D721Med (cell line): Measurements from ENCODE around the gene RCVRN.

Source experiments
- DNase-seq: peaks from one replicate; pipeline ENCODE4 v3.0.0; 2011; ENCODE audit warnings: low spot score; ENCODE audit not compliant: insufficient read length
- FAIRE-seq: peaks from 2 replicates; lab custom pipeline; 2011; peaks lifted over from hg19 to GRCh38; lab: Jason Lieb, UNC
- CTCF ChIP-seq: IDR thresholded peaks from 2 replicates; pipeline ENCODE4 v1.5.1; 2012; ENCODE audit warnings: mild to moderate bottlenecking, control low read depth; ENCODE audit not compliant: insufficient read depth; ENCODE audit errors: missing control alignments

Gene RCVRN

GRCh38 chr17:9916108-9916507 lies 11.0 kb upstream of the RCVRN start:
- TF ChIP-seq CTCF: no peak
- no peak for FAIRE-seq
- DNase-seq: no peak

GRCh38 chr17:9913476-9913875 lies 8.4 kb upstream of the RCVRN start:
- DNase-seq (no peak), FAIRE-seq (no peak)
- TF ChIP-seq CTCF: no peak

GRCh38 chr17:9912121-9913099 lies 7.3 kb upstream of the RCVRN start:
- FAIRE-seq (no peak), DNase-seq (no peak)
- no peak for TF ChIP-seq CTCF

GRCh38 chr17:9911089-9911488 lies 6.0 kb upstream of the RCVRN start:
- TF ChIP-seq CTCF: no peak
- FAIRE-seq (no peak), DNase-seq (no peak)

- no peak for FAIRE-seq
Measured at GRCh38 chr17:9908649-9909042, 3.6 kb upstream of the RCVRN start.

GRCh38 chr17:9907883-9908648 lies 3.0 kb upstream of the RCVRN start:
- FAIRE-seq (no peak), DNase-seq (no peak)
- TF ChIP-seq CTCF: no peak

More at GRCh38 chr17:9908649-9909042, 3.6 kb upstream of the RCVRN start:
- DNase-seq: no peak
- TF ChIP-seq CTCF: no peak
